K562 (cell line): ENCODE data around the gene MBD5. TPM values are rescaled to one million over a fixed set of nuclear protein-coding genes. Genes with fewer than 3 reads are reported as not detected.

Source experiments
- ATAC-seq: fragments of 200-7000 bp; cut with Tn5 transposase; 3 replicates; pipeline ENCODE4 v1.9.1; 2020; ENCODE audit warnings: moderate library complexity
- BruUV-seq: library from RNA; stranded (reverse); fragments of 400-500 nt; replicated peaks from 2 replicates; lab custom pipeline; 2021; lab: Mats Ljungman, UMichigan
- CTCF ChIA-PET: fragments of 300-600 bp; formaldehyde crosslinking; extraction: SDS; loops from one replicate; lab custom pipeline; 2021; ENCODE audit warnings: low intra/inter-chr PET ratio; lab: Yijun Ruan, JAX
- POLR2A ChIA-PET: fragments of 300-600, 350-650 bp; sonication (Branson Sonifier 250); formaldehyde crosslinking; extraction: SDS; loops from one replicate; lab custom pipeline; 2021; ENCODE audit warnings: antibody characterized with exemption, inconsistent platforms; lab: Yijun Ruan, JAX
- DNase-seq, 4 experiments: peaks; one replicate each; pipeline versions ENCODE4 v3.0.0 to v3.0.0-alpha.2; 2011 to 2018; ENCODE audit warnings: low spot score in 3 of 4, mixed read lengths in 3 of 4; ENCODE audit errors: extremely low read depth in 1 of 4
- FAIRE-seq: peaks from 2 replicates; lab custom pipeline; 2011; peaks lifted over from hg19 to GRCh38; lab: Jason Lieb, UNC
- H2AFZ ChIP-seq: 2 replicates; pipeline ENCODE4 v1.6.0; 2011; ENCODE audit warnings: low read depth, low read length, control low read depth, inconsistent platforms
- H3K27ac ChIP-seq: fragments of 200-600 bp; 3 replicates; pipeline ENCODE4 v1.8.0; 2011; ENCODE audit warnings: low read depth, mild to moderate bottlenecking, control low read depth, inconsistent platforms, low read length, moderate library complexity, mixed read lengths; ENCODE audit errors: extremely low read depth
- H3K27me3 ChIP-seq, 2 experiments: fragments of 300-600 bp in 1 of 2; 2 replicates in 1 of 2; 3 replicates in 1 of 2; pipeline versions ENCODE4 v1.6.0 to v1.8.0; 2011; ENCODE audit warnings: inconsistent platforms in 2 of 2, low read length in 2 of 2, mild to moderate bottlenecking in 1 of 2, mixed read lengths in 1 of 2, moderate library complexity in 1 of 2; ENCODE audit not compliant: control insufficient read depth in 2 of 2, insufficient read depth in 2 of 2
- H3K36me3 ChIP-seq: fragments of 300-600 bp; 3 replicates; pipeline ENCODE4 v1.8.0; 2011; ENCODE audit warnings: mild to moderate bottlenecking, low read length, inconsistent platforms; ENCODE audit not compliant: control insufficient read depth, insufficient read depth
- H3K4me1 ChIP-seq, 2 experiments: fragments of 200-600 bp in 1 of 2; replicated peaks in 1 of 2; 2 replicates in 1 of 2; 3 replicates in 1 of 2; pipeline versions ENCODE4 v1.5.1 to v1.8.0; 2011; ENCODE audit warnings: inconsistent platforms in 2 of 2, low read length in 2 of 2, mild to moderate bottlenecking in 1 of 2, mixed read lengths in 1 of 2, moderate library complexity in 1 of 2; ENCODE audit not compliant: control insufficient read depth in 2 of 2, insufficient read depth in 2 of 2
- H3K4me2 ChIP-seq: 2 replicates; pipeline ENCODE4 v1.6.1; 2011; ENCODE audit warnings: low read length, control low read depth, inconsistent platforms, mixed read lengths; ENCODE audit not compliant: insufficient read depth
- H3K4me3 ChIP-seq: fragments of 200-600 bp; sonication (generic), shearing (Covaris generic); 2 replicates; pipeline ENCODE4 v1.5.1; 2016; ENCODE audit warnings: control low read depth, inconsistent platforms
- H3K79me2 ChIP-seq: fragments of 200-600 bp; 3 replicates; pipeline ENCODE4 v1.8.0; 2011; ENCODE audit warnings: low read length, inconsistent platforms; ENCODE audit not compliant: control insufficient read depth, insufficient read depth
- H3K9ac ChIP-seq, 2 experiments: 2 replicates each; pipeline versions ENCODE4 v1.6.0 to v1.6.1; 2011; ENCODE audit warnings: low read depth in 2 of 2, low read length in 2 of 2, control low read depth in 1 of 2, inconsistent platforms in 1 of 2, mild to moderate bottlenecking in 1 of 2, mixed read lengths in 1 of 2; ENCODE audit not compliant: insufficient read depth in 1 of 2
- H3K9me1 ChIP-seq: one replicate; pipeline ENCODE4 v1.6.0; 2011; ENCODE audit warnings: inconsistent platforms, mild to moderate bottlenecking, low read length, moderate library complexity; ENCODE audit not compliant: control insufficient read depth, insufficient read depth
- H3K9me3 ChIP-seq: replicated peaks from 2 replicates; pipeline ENCODE4 v1.5.1; 2011; ENCODE audit warnings: low read depth, low read length, inconsistent platforms; ENCODE audit not compliant: control insufficient read depth, insufficient read depth
- H4K20me1 ChIP-seq: replicated peaks from 2 replicates; pipeline ENCODE4 v1.6.1; 2011; ENCODE audit warnings: low read length, inconsistent platforms, mixed read lengths; ENCODE audit not compliant: control insufficient read depth, insufficient read depth
- COPS2 ChIP-seq: fragments of 450-650 bp; conservative IDR thresholded peaks from 2 replicates; pipeline ENCODE4 v1.6.1; 2016; ENCODE audit warnings: mild to moderate bottlenecking, moderate library complexity
- E2F3 ChIP-seq: fragments of 250-450 bp; sonication (Bioruptor Pico); IDR thresholded peaks from 2 replicates; pipeline ENCODE4 v1.4.0; 2020; ENCODE audit warnings: mild to moderate bottlenecking
- GTF3C2 ChIP-seq: IDR thresholded peaks from 3 replicates; pipeline ENCODE4 v1.6.1; 2011; ENCODE audit warnings: borderline replicate concordance, mild to moderate bottlenecking, moderate library complexity; ENCODE audit not compliant: insufficient read length; ENCODE audit errors: extremely low read depth
- MGA ChIP-seq: fragments of 450-650 bp; IDR thresholded peaks from 2 replicates; pipeline ENCODE4 v1.6.1; 2016; ENCODE audit warnings: mild to moderate bottlenecking, moderate library complexity
- PREB ChIP-seq: sonication (generic); formaldehyde crosslinking; IDR thresholded peaks from 2 replicates; pipeline ENCODE4 v1.8.1; 2023; ENCODE audit warnings: mild to moderate bottlenecking, missing genetic modification reagents
- RFX1 ChIP-seq: fragments of 450-650 bp; IDR thresholded peaks from 2 replicates; pipeline ENCODE4 v1.6.1; 2016; ENCODE audit warnings: mild to moderate bottlenecking, moderate library complexity
- ZNF184 ChIP-seq: sonication (generic); formaldehyde crosslinking; IDR thresholded peaks from 2 replicates; pipeline ENCODE4 v1.5.0; 2020; ENCODE audit warnings: missing genetic modification reagents
- ZNF282 ChIP-seq: sonication (generic); formaldehyde crosslinking; IDR thresholded peaks from 2 replicates; pipeline ENCODE4 v1.8.1; 2023; ENCODE audit warnings: missing genetic modification reagents
- WGBS: fragments of 100-300 bp; shearing (Covaris generic); methylation state at CpG from one replicate; pipeline ENCODE4 v1.1.6; 2016; ENCODE audit warnings: low coverage, mixed read lengths; ENCODE audit not compliant: insufficient coverage; ENCODE audit errors: missing lambda C conversion rate; 5-methylcytosine and 5-hydroxymethylcytosine counted together
- in situ Hi-C: fragments of 300-500 bp; cut with MboI; formaldehyde crosslinking; loops from 4 replicates; pipeline ENCODE4 v1.15.0; 2018; ENCODE audit warnings: inconsistent platforms, mixed read lengths
- intact Hi-C: fragments of 100-400 bp; cut with micrococcal nuclease; formaldehyde crosslinking; loops from 2 replicates; pipeline ENCODE4 v1.14.2; 2022
- polyA plus RNA-seq, 8 experiments: library from polyadenylated mRNA; depleted of rRNA in 4 of 8; stranded (reverse) in 5 of 8; unstranded in 3 of 8; fragments of >200 nt; fragmentation: Nextera tagmentation in 2 of 8; fragmentation: Illumina TruSeq in 1 of 8; extraction: Ambion mirVana in 2 of 8; extraction: Trizol in 1 of 8; gene quantifications; 2 replicates each; pipeline versions ENCODE4 v1.2.1 to v1.2.3, GENCODE V29; 2011 to 2014; ENCODE audit warnings: inconsistent platforms in 1 of 8, missing spikeins in 1 of 8
- total RNA-seq, 7 experiments: library from RNA; depleted of rRNA in 6 of 7; stranded (reverse); fragments of >200 nt in 6 of 7; fragmentation: Illumina TruSeq in 2 of 7; extraction: Trizol in 2 of 7; gene quantifications; 2 replicates each; pipeline versions ENCODE4 v1.2.1 to v1.2.3, GENCODE V29; 2011 to 2021; ENCODE audit warnings: low replicate concordance in 1 of 7

Gene MBD5
- total and polyA plus RNA-seq, 9 of the 15 experiments (the other 6 are each of a cell fraction or from before 2014, with no cell fraction given), result 3.4 to 14.5 (median 9.0) TPM

GRCh38 chr2:148303161-148303560, 282.3 kb downstream of the MBD5 start:
- ChIA-PET CTCF (no interaction called here), POLR2A (no interaction called here)
- intact Hi-C loops (no loop called here), in situ Hi-C loops (no loop called here)
- H3K9me1 ChIP-seq, result no peaks in the 10 kb centered on the region
- no peaks in the 10 kb centered on the region for H3K79me2 ChIP-seq
- no peak overlapping the region for H3K27ac ChIP-seq
- no peaks in the 10 kb centered on the region for H3K9me3 ChIP-seq
- no peak overlapping the region for H3K4me3 ChIP-seq
- ATAC-seq (no peak), DNase-seq (no peak), FAIRE-seq (no peak)
- no peak overlapping the region for H2AFZ ChIP-seq
- no peak overlapping the region for H3K4me2 ChIP-seq
- no TSS peak for BruUV-seq
- no peaks in the 10 kb centered on the region for H3K4me1 ChIP-seq
- H3K9ac ChIP-seq, result no peak overlapping the region
- no peaks in the 10 kb centered on the region for H3K36me3 ChIP-seq
- no peaks in the 10 kb centered on the region for H3K27me3 ChIP-seq
- H4K20me1 ChIP-seq, result no peaks in the 10 kb centered on the region
- WGBS, result 0% methylated on average over 2 of the region's 2 CpGs
- TF ChIP-seq PREB (CRISPR knock-in tag), result no peak
- TF ChIP-seq RFX1, result no peak
- no peak for TF ChIP-seq ZNF184 (CRISPR knock-in tag)
- TF ChIP-seq MGA, result no peak
- TF ChIP-seq COPS2, result no peak
- no peak for TF ChIP-seq GTF3C2
- TF ChIP-seq E2F3 (CRISPR knock-in tag), result no peak
- TF ChIP-seq ZNF282 (CRISPR knock-in tag), result no peak
